CD14-positive monocyte (primary cell): ENCODE measurements around the gene PRKCA. TPM values are rescaled to one million over a fixed set of nuclear protein-coding genes. Genes with fewer than 3 reads are reported as not detected.

Source experiments
- DNase-seq, 3 donors: peaks; one replicate each; pipeline ENCODE4 v3.0.0-alpha.2; 2011 to 2022
- H2AFZ ChIP-seq: 2 replicates; pipeline ENCODE4 v1.6.0; 2012; ENCODE audit warnings: mild to moderate bottlenecking, low read depth, low read length, inconsistent platforms; ENCODE audit not compliant: insufficient read depth, poor library complexity, severe bottlenecking
- H3K27ac ChIP-seq, 2 donors: 1 replicate in 1 of 2; 2 replicates in 1 of 2; pipeline ENCODE4 v1.5.1; 2012 to 2013; ENCODE audit warnings: low read length in 2 of 2, control low read depth in 1 of 2, inconsistent platforms in 1 of 2, low read depth in 1 of 2, mild to moderate bottlenecking in 1 of 2
- H3K27me3 ChIP-seq, 2 donors: one replicate each; pipeline versions ENCODE4 v1.6.0 to v1.6.1; 2011 to 2013; ENCODE audit warnings: low read length in 2 of 2; ENCODE audit not compliant: control insufficient read depth in 2 of 2, insufficient read depth in 2 of 2
- H3K36me3 ChIP-seq, 2 donors: replicated peaks in 1 of 2; 1 replicate in 1 of 2; 2 replicates in 1 of 2; pipeline versions ENCODE4 v1.5.1 to v1.6.1; 2012 to 2013; ENCODE audit warnings: low read length in 2 of 2, control low read depth in 1 of 2, inconsistent platforms in 1 of 2, mild to moderate bottlenecking in 1 of 2; ENCODE audit not compliant: insufficient read depth in 2 of 2, control insufficient read depth in 1 of 2
- H3K4me1 ChIP-seq, 2 donors: 1 replicate in 1 of 2; 2 replicates in 1 of 2; pipeline versions ENCODE4 v1.5.1 to v1.6.1; 2012 to 2013; ENCODE audit warnings: low read length in 2 of 2, control low read depth in 1 of 2, inconsistent platforms in 1 of 2, mild to moderate bottlenecking in 1 of 2, moderate library complexity in 1 of 2; ENCODE audit not compliant: insufficient read depth in 2 of 2, control insufficient read depth in 1 of 2
- H3K4me2 ChIP-seq: replicated peaks from 2 replicates; pipeline ENCODE3; 2012; ENCODE audit warnings: low read length, moderate library complexity, mild to moderate bottlenecking; ENCODE audit not compliant: poor library complexity, severe bottlenecking; ENCODE audit errors: extremely low read depth
- H3K4me3 ChIP-seq, 3 experiments: fragments of 200-600 bp in 1 of 3; sonication (generic) in 1 of 3; replicated peaks in 1 of 3; 1 replicate in 2 of 3; 2 replicates in 1 of 3; pipeline ENCODE4 v1.5.1; 2011 to 2013; ENCODE audit warnings: low read length in 3 of 3, mild to moderate bottlenecking in 3 of 3, control low read depth in 2 of 3, low read depth in 2 of 3, inconsistent platforms in 1 of 3, moderate library complexity in 1 of 3
- H3K79me2 ChIP-seq: 2 replicates; pipeline ENCODE4 v1.6.0; 2012; ENCODE audit warnings: mild to moderate bottlenecking, control low read depth, inconsistent platforms, low read length, moderate library complexity; ENCODE audit not compliant: insufficient read depth
- H3K9ac ChIP-seq: 2 replicates; pipeline ENCODE4 v1.6.0; 2017; ENCODE audit warnings: low read length, mild to moderate bottlenecking; ENCODE audit not compliant: insufficient read depth, poor library complexity, severe bottlenecking
- H3K9me3 ChIP-seq, 2 donors: replicated peaks in 1 of 2; 1 replicate in 1 of 2; 2 replicates in 1 of 2; pipeline versions ENCODE4 v1.5.1 to v1.6.1; 2012 to 2013; ENCODE audit warnings: low read length in 2 of 2, control low read depth in 1 of 2; ENCODE audit not compliant: control insufficient read depth in 1 of 2, insufficient read depth in 1 of 2
- H4K20me1 ChIP-seq: 2 replicates; pipeline ENCODE4 v1.6.0; 2012; ENCODE audit warnings: mild to moderate bottlenecking, low read length, control low read depth, moderate library complexity; ENCODE audit not compliant: insufficient read depth
- H3K27ac Mint-ChIP-seq, 7 donors: one replicate each; pipeline ENCODE4 v1.8.0; 2020; ENCODE audit warnings: mild to moderate bottlenecking in 7 of 7, mixed read lengths in 7 of 7, moderate library complexity in 6 of 7, inconsistent platforms in 2 of 7
- H3K27me3 Mint-ChIP-seq, 3 donors: one replicate each; pipeline ENCODE4 v1.8.0; 2021 to 2022; ENCODE audit warnings: low read depth in 3 of 3, mild to moderate bottlenecking in 3 of 3, mixed read lengths in 3 of 3, moderate library complexity in 3 of 3, inconsistent platforms in 1 of 3
- H3K36me3 Mint-ChIP-seq, 2 donors: one replicate each; pipeline ENCODE4 v1.8.0; 2020; ENCODE audit warnings: mixed read lengths in 2 of 2, inconsistent platforms in 1 of 2, mild to moderate bottlenecking in 1 of 2
- H3K4me1 Mint-ChIP-seq: one replicate; pipeline ENCODE4 v1.8.0; 2020; ENCODE audit warnings: mild to moderate bottlenecking, mixed read lengths
- H3K4me3 Mint-ChIP-seq, 2 donors: one replicate each; pipeline ENCODE4 v1.8.0; 2020; ENCODE audit warnings: mild to moderate bottlenecking in 2 of 2, mixed read lengths in 2 of 2, moderate library complexity in 1 of 2
- H3K9me3 Mint-ChIP-seq, 7 donors: one replicate each; pipeline ENCODE4 v1.8.0; 2020 to 2022; ENCODE audit warnings: mixed read lengths in 7 of 7, mild to moderate bottlenecking in 6 of 7, moderate library complexity in 6 of 7, inconsistent platforms in 2 of 7
- WGBS: methylation state at CpG from one replicate; pipeline ENCODE4 v1.1.5; 2013; ENCODE audit warnings: missing lambda C conversion rate; ENCODE audit not compliant: insufficient coverage; 5-methylcytosine and 5-hydroxymethylcytosine counted together
- intact Hi-C, 2 donors: fragments of 100-400 bp; cut with micrococcal nuclease; formaldehyde crosslinking; loops; one replicate each; pipeline versions ENCODE4 v1.15.0 to v1.15.1; 2023
- polyA plus RNA-seq, 3 donors: library from polyadenylated mRNA; depleted of rRNA in 1 of 3; unstranded in 2 of 3; stranded (reverse) in 1 of 3; fragments of 300-500 nt in 2 of 3; fragments of >200 nt in 1 of 3; fragmentation: Illumina TruSeq in 2 of 3; gene quantifications; 1 replicate in 2 of 3; 2 replicates in 1 of 3; pipeline ENCODE4 v1.2.3, GENCODE V29; 2012 to 2021
- TF ChIP-seq, protein P1 (sequence below): fragments of 200-600 bp; IDR thresholded peaks from one replicate; pipeline ENCODE4 v1.8.0; 2022; ENCODE audit warnings: antibody characterized with exemption, mild to moderate bottlenecking

Gene PRKCA
- polyA plus RNA-seq, 3 donors, result 0.22 to 7.1 (median 0.30) TPM

DNA sequence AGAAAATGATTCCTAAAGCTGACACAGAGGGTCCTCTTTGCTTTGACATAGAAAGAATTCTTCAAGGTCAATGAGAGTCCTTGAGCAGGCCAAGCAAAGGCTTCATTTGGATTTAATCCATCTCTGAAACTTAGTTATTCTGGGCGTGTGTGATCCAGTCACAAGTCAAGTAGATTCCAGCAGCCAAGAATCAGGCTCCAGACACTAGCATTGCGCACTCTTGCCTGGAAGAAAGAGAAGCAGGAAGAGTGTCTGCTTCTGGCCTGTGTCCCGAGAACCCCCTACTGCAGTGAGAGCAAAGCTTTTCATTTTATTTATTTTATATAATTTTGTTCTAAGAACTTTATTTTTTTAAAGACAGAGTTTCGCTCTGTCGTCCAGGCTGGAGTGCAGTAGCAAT is 444.3 kb downstream of the PRKCA start:
- no peak overlapping the region for H3K4me3 ChIP-seq
- no peaks in the 10 kb centered on the region for H3K4me1 ChIP-seq
- peaks cover 34 to 90% of the 10 kb centered on the region in 2 donors for H3K36me3 ChIP-seq
- TF ChIP-seq, protein P1, sequence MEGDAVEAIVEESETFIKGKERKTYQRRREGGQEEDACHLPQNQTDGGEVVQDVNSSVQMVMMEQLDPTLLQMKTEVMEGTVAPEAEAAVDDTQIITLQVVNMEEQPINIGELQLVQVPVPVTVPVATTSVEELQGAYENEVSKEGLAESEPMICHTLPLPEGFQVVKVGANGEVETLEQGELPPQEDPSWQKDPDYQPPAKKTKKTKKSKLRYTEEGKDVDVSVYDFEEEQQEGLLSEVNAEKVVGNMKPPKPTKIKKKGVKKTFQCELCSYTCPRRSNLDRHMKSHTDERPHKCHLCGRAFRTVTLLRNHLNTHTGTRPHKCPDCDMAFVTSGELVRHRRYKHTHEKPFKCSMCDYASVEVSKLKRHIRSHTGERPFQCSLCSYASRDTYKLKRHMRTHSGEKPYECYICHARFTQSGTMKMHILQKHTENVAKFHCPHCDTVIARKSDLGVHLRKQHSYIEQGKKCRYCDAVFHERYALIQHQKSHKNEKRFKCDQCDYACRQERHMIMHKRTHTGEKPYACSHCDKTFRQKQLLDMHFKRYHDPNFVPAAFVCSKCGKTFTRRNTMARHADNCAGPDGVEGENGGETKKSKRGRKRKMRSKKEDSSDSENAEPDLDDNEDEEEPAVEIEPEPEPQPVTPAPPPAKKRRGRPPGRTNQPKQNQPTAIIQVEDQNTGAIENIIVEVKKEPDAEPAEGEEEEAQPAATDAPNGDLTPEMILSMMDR, result no peak
- H3K79me2 ChIP-seq, result no peaks in the 10 kb centered on the region
- WGBS, result 100% methylated on average over 2 of the region's 5 CpGs
- H3K27me3 ChIP-seq, result no peaks in the 10 kb centered on the region
- Mint-ChIP-seq H3K27ac (no peak overlapping the region), H3K4me1 (no peaks in the 10 kb centered on the region), H3K9me3 (no peaks in the 10 kb centered on the region), H3K36me3 (peaks cover 64 to 73% of the 10 kb centered on the region in 2 donors), H3K4me3 (no peak overlapping the region), H3K27me3 (peaks cover 0 to 3% (median 0%) of the 10 kb centered on the region in 3 donors)
- no peak overlapping the region for H2AFZ ChIP-seq
- DNase-seq, result no peak
- H3K27ac ChIP-seq, result no peak overlapping the region
- no peaks in the 10 kb centered on the region for H4K20me1 ChIP-seq
- H3K4me2 ChIP-seq, result no peak overlapping the region
- intact Hi-C loops, result no loop called here
- no peaks in the 10 kb centered on the region for H3K9me3 ChIP-seq
- H3K9ac ChIP-seq, result no peak overlapping the region

DNA sequence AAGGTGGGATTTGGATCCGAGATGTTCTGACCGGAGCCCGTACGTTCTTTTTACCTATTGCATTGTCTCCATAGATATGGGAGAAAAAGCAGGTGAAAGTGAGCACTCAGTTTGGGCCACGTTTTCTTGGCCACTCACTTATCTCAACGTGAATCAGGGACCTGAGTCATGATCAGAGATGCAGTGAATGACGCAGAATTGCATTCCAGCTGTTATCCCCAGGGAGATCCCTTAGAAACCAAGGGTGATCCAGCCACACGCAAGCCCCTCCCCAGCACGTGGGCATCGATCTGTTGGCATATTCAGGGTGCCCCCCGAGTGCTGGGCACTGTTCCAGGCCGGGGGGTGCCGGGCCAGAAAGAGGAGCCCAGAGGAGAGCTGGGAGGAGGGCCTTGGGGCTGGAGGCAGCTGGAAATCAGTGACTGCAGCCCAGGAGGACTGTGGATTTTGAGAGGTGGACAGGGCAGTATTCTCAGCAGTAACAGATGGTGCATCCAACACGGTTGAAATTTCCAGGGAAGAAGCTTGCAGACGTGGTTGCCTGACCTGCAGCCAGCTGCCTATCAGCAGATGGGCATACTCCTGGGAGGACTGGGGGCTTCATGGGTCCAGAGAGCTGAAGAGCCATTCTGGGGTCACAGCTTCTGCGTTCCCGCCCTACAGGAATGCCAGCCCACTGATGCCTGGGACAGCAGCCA is 445.3 kb downstream of the PRKCA start:
- H3K4me1 Mint-ChIP-seq, result no peaks in the 10 kb centered on the region
- Histone ChIP-seq H3K4me2 (no peak overlapping the region), H3K9ac (no peak overlapping the region), H3K79me2 (no peaks in the 10 kb centered on the region), H3K4me1 (no peaks in the 10 kb centered on the region), H3K27me3 (no peaks in the 10 kb centered on the region), H3K27ac (no peak overlapping the region), H2AFZ (no peak overlapping the region), H4K20me1 (no peaks in the 10 kb centered on the region), H3K4me3 (no peak overlapping the region), H3K36me3 (peaks cover 31 to 84% of the 10 kb centered on the region in 2 donors), H3K9me3 (no peaks in the 10 kb centered on the region)
- no peak for DNase-seq
- peaks cover 59 to 68% of the 10 kb centered on the region in 2 donors for H3K36me3 Mint-ChIP-seq
- H3K27me3 Mint-ChIP-seq, result peaks cover 0 to 3% (median 0%) of the 10 kb centered on the region in 3 donors
- H3K27ac Mint-ChIP-seq, result no peak overlapping the region
- 98% methylated on average over 15 of the region's 17 CpGs for whole genome bisulfite sequencing
- TF ChIP-seq, protein P1, result no peak
- no peaks in the 10 kb centered on the region for H3K9me3 Mint-ChIP-seq
- intact Hi-C loops, result no loop called here
- H3K4me3 Mint-ChIP-seq, result no peak overlapping the region
